OCI-LY3 (cell line): ENCODE measurements around the gene ITGAE.

ENCODE experiments used
- CTCF ChIP-seq: fragments of 200-600, 300-600 bp; sonication (generic); IDR thresholded peaks from 2 replicates; pipeline ENCODE4 v1.5.1; 2014; ENCODE audit warnings: antibody characterized with exemption, low read length, low read depth
- EZH2phosphoT487 ChIP-seq: fragments of 200-600 bp; shearing (Covaris generic); IDR thresholded peaks from 2 replicates; pipeline ENCODE4 v1.6.1; 2018; ENCODE audit warnings: antibody characterized with exemption, mixed run types, low read depth

GRCh38 chr17:3817851-3818605 is 17.0 kb upstream of the ITGAE start:
- TF ChIP-seq CTCF (no peak), EZH2phosphoT487 (no peak)
